Ovary (tissue), 9 donors: ENCODE results near the gene CD1E. TPM values are rescaled to one million over a fixed set of nuclear protein-coding genes. Genes with fewer than 3 reads are reported as not detected.

ENCODE experiments used
- DNase-seq, 5 donors: peaks; one replicate each; pipeline ENCODE4 v3.0.0-alpha.2; 2019 to 2020
- H3K27ac ChIP-seq, 2 donors: fragments of 200-600 bp; one replicate each; pipeline versions ENCODE4 v1.5.1 to v1.8.0; 2019 to 2022
- H3K27me3 ChIP-seq: fragments of 200-600 bp; one replicate; pipeline ENCODE4 v1.8.0; 2022
- H3K36me3 ChIP-seq: fragments of 200-600 bp; sonication (generic); one replicate; pipeline ENCODE4 v1.5.1; 2019
- H3K4me1 ChIP-seq: one replicate; pipeline ENCODE4 v1.8.1; 2013; ENCODE audit warnings: mild to moderate bottlenecking, moderate library complexity; ENCODE audit not compliant: insufficient read depth
- H3K4me3 ChIP-seq: fragments of 200-600 bp; sonication (generic); one replicate; pipeline ENCODE4 v1.5.1; 2017
- H3K9me3 ChIP-seq, 2 donors: fragments of 200-600 bp in 1 of 2; sonication (generic) in 1 of 2; one replicate each; pipeline versions ENCODE4 v1.5.1 to v1.8.1; 2013 to 2019; ENCODE audit warnings: mild to moderate bottlenecking in 1 of 2, moderate library complexity in 1 of 2
- EP300 ChIP-seq: sonication (generic); formaldehyde crosslinking; IDR thresholded peaks from one replicate; pipeline ENCODE4 v1.6.1; 2017; ENCODE audit warnings: antibody characterized with exemption
- POLR2A ChIP-seq: fragments of 450-650 bp; IDR thresholded peaks from one replicate; pipeline ENCODE4 v1.6.1; 2017; ENCODE audit warnings: antibody characterized with exemption, mild to moderate bottlenecking, moderate library complexity
- WGBS, 3 donors: extraction: QIAGEN DNeasy Blood & Tissue Kit in 1 of 3; methylation state at CpG; one replicate each; pipeline versions ENCODE4 v1.1.5 to v1.1.7; 2013 to 2017; 5-methylcytosine and 5-hydroxymethylcytosine counted together
- intact Hi-C, 4 donors: fragments of 100-400 bp; cut with DNase I; formaldehyde crosslinking; loops; one replicate each; pipeline versions ENCODE4 v1.11.0 to v1.15.1; 2022 to 2023
- polyA plus RNA-seq, 2 donors: library from polyadenylated mRNA; stranded (reverse); fragments of 200-250 nt in 1 of 2; fragments of 350-450 nt in 1 of 2; fragmentation: Illumina TruSeq in 1 of 2; extraction: RNeasy Lipid Tissue Mini Kit (QIAGEN cat#74804) in 1 of 2; gene quantifications; one replicate each; pipeline ENCODE4 v1.2.3, GENCODE V29; 2013 to 2014
- total RNA-seq, 7 donors: library from RNA; depleted of rRNA in 2 of 7; stranded (reverse); fragments of >200 nt in 2 of 7; fragmentation: NEBNext Ultra II Directional in 3 of 7; extraction: Animal tissue kit (Norgen Biotek cat#: 25700) in 3 of 7; gene quantifications; one replicate each; pipeline versions ENCODE4 v1.1.0 to v1.2.4, GENCODE V29; 2016 to 2023
- TF ChIP-seq, protein P1 (sequence below), 3 donors: fragments of 450-650 bp in 2 of 3; fragments of 200-600 bp in 1 of 3; IDR thresholded peaks; one replicate each; pipeline versions ENCODE4 v1.5.1 to v1.8.0; 2016 to 2022; ENCODE audit warnings: antibody characterized with exemption in 3 of 3, mild to moderate bottlenecking in 1 of 3
- donor health status: DM: no; HTN: no; CAD: no; lungs with moderate emphysema.
- donor health status: DM: no; HTN: no; CAD: no.
- donor health status: Bipolar disorder and iron deficiency.
- donor health status: DM: yes; HTN: yes; CAD: no.
- donor health status: DM: no; HTN: no; CAD: no.
- donor health status: DM: yes; HTN: yes; CAD: no.

Gene CD1E
- total and polyA plus RNA-seq, 9 donors = 0.23 to 2.5 TPM; not detected in 7

DNA sequence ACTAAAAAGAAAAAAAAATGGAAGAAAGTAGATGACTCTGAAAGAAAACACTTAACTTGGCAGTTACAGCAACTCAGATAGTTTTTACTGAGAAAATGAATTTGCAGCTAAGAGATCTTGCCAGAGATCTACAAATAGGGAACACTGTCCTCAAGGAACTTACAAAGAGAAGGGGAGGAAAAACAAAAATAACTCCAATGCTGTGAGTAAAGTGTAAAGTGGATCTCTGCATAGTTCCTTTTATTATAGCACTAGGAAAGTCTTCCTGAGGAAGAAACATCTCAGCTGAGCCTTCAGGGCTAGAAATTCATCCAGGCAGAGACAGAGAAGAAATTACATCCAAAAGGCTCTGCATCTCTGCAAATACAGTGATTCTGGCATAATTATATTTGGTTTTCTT, 26.2 kb upstream of the CD1E start:
- Histone ChIP-seq H3K36me3 (no peaks in the 10 kb centered on the region), H3K27me3 (no peaks in the 10 kb centered on the region), H3K4me1 (no peaks in the 10 kb centered on the region), H3K4me3 (no peak overlapping the region), H3K9me3 (no peaks in the 10 kb centered on the region), H3K27ac (no peak overlapping the region)
- intact Hi-C loops = no loop called here
- TF ChIP-seq POLR2A (no peak), EP300 (no peak)
- TF ChIP-seq, protein P1, sequence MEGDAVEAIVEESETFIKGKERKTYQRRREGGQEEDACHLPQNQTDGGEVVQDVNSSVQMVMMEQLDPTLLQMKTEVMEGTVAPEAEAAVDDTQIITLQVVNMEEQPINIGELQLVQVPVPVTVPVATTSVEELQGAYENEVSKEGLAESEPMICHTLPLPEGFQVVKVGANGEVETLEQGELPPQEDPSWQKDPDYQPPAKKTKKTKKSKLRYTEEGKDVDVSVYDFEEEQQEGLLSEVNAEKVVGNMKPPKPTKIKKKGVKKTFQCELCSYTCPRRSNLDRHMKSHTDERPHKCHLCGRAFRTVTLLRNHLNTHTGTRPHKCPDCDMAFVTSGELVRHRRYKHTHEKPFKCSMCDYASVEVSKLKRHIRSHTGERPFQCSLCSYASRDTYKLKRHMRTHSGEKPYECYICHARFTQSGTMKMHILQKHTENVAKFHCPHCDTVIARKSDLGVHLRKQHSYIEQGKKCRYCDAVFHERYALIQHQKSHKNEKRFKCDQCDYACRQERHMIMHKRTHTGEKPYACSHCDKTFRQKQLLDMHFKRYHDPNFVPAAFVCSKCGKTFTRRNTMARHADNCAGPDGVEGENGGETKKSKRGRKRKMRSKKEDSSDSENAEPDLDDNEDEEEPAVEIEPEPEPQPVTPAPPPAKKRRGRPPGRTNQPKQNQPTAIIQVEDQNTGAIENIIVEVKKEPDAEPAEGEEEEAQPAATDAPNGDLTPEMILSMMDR (IDR thresholded peaks at IDR 0.05) = no peak
- no peak for DNase-seq

DNA sequence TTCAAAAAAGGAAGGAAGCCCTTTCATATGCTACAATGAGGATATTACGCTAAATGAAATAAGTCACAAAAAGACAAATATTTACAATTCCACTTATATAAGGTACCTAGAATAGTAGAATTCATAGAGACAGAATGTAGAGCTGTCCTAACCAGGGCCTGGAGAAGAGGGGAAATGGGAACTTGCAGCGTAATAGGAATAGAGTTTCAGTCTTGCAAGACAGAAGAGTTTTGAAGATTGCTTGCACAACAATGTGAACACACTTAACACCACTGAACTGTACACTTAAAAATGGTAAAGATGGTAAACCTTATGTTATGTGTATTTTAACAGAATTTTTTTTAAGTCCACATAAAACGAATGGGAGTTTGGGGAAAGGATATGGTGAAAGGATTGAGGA, 25.3 kb upstream of the CD1E start:
- WGBS, 3 donors = 87 to 88% (median 87%) methylated on average over 3 of the region's 3 CpGs
- DNase-seq = no peak
- intact Hi-C loops = no loop called here
- Histone ChIP-seq H3K36me3 (no peaks in the 10 kb centered on the region), H3K9me3 (no peaks in the 10 kb centered on the region), H3K4me3 (no peak overlapping the region), H3K27me3 (no peaks in the 10 kb centered on the region), H3K27ac (no peak overlapping the region), H3K4me1 (no peaks in the 10 kb centered on the region)
- TF ChIP-seq, protein P1 (IDR thresholded peaks at IDR 0.05) = no peak
- TF ChIP-seq EP300 (no peak), POLR2A (no peak)

DNA sequence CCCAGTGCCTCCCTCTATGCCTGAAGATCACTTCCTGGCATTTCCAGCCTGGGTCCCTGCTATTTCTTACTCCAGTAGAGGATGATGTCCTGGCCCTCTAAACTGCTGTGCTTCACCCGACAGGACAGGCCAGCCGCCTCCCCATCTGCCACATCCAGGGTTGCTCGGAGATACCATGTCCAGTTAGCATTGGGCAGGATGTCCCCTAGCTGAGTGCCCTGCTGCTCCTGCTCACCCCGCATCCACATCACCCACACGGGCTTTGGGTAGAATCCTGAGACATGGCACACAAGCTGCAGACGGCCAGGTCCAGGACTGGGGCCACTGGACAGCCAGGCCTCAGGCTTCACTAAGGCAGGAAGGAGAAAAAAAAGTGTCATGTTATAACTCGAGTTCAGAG, 24.4 kb upstream of the CD1E start:
- WGBS, 3 donors = 87 to 91% (median 89%) methylated on average over 7 of the region's 7 CpGs
- intact Hi-C loops = no loop called here

DNA sequence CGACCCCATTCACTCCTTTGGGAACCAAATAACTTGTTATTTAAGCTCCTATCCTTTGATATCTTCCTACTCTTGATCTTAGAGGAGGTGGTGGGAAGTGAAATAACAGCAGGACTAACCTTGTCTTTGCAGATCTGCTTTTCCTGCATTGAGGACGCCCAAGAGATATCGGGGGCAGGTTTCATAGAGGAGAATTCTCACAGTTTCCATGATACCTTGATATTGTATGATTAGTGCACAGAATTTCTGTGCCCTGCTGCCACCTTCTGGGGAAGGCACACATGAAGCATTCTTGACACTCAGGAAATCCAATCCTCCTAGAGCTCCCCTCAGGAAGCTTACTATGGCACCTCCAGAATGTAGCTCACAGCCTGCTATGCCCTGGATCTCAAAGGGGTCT, 24.0 kb upstream of the CD1E start:
- Histone ChIP-seq H3K9me3 (no peaks in the 10 kb centered on the region), H3K27ac (no peak overlapping the region), H3K4me1 (no peaks in the 10 kb centered on the region), H3K36me3 (no peaks in the 10 kb centered on the region), H3K27me3 (no peaks in the 10 kb centered on the region), H3K4me3 (no peak overlapping the region)
- TF ChIP-seq, protein P1 (IDR thresholded peaks at IDR 0.05) = no peak
- TF ChIP-seq EP300 (no peak), POLR2A (no peak)
- intact Hi-C loops = no loop called here
- no peak for DNase-seq
- 81 to 88% (median 85%) methylated on average over 3 of the region's 3 CpGs for WGBS, 3 donors

More for the DNA sequence above, 24.4 kb upstream of the CD1E start:
- H3K4me1 ChIP-seq = no peaks in the 10 kb centered on the region
- no peak overlapping the region for H3K4me3 ChIP-seq
- no peaks in the 10 kb centered on the region for H3K36me3 ChIP-seq
- H3K27ac ChIP-seq = no peak overlapping the region
- TF ChIP-seq EP300 (no peak), POLR2A (no peak)
- TF ChIP-seq, protein P1 (IDR thresholded peaks at IDR 0.05) = no peak
- no peaks in the 10 kb centered on the region for H3K9me3 ChIP-seq
- no peak for DNase-seq
- no peaks in the 10 kb centered on the region for H3K27me3 ChIP-seq
